Naive thymus-derived CD8-positive, alpha-beta T cell (primary cell): Measurements from ENCODE around the gene FMNL2. TPM values are rescaled to one million over a fixed set of nuclear protein-coding genes. Genes with fewer than 3 reads are reported as not detected.

Experiments
- ATAC-seq, 2 donors: fragments of 150-1000 bp; cut with Tn5 transposase in 1 of 2; sonication (Bioruptor Pico), chemical (Tn5 transposase) in 1 of 2; 1 replicate in 1 of 2; 2 replicates in 1 of 2; pipeline ENCODE4 v1.10.0; 2021; ENCODE audit warnings: mild to moderate bottlenecking in 2 of 2, moderate library complexity in 2 of 2
- POLR2A ChIA-PET: fragments of 350-600 bp; sonication (Branson Sonifier 250); formaldehyde crosslinking; loops from one replicate; lab custom pipeline; 2021; ENCODE audit warnings: antibody characterized with exemption; lab: Charles Lee
- DNase-seq, 10 donors: peaks; one replicate each; pipeline versions ENCODE4 v3.0.0 to v3.0.0-alpha.2; 2020 to 2022
- H3K27ac Mint-ChIP-seq, 10 donors: one replicate each; pipeline ENCODE4 v1.8.0; 2020 to 2022; ENCODE audit warnings: mild to moderate bottlenecking in 10 of 10, mixed read lengths in 10 of 10, moderate library complexity in 4 of 10, inconsistent platforms in 1 of 10
- H3K27me3 Mint-ChIP-seq, 5 donors: one replicate each; pipeline ENCODE4 v1.8.0; 2021 to 2022; ENCODE audit warnings: mixed read lengths in 5 of 5
- H3K36me3 Mint-ChIP-seq, 3 donors: one replicate each; pipeline ENCODE4 v1.8.0; 2020 to 2022; ENCODE audit warnings: mixed read lengths in 3 of 3, mild to moderate bottlenecking in 2 of 3, inconsistent platforms in 1 of 3
- H3K4me1 Mint-ChIP-seq, 4 donors: one replicate each; pipeline ENCODE4 v1.8.0; 2021 to 2022; ENCODE audit warnings: mixed read lengths in 4 of 4
- H3K4me3 Mint-ChIP-seq, 10 donors: one replicate each; pipeline ENCODE4 v1.8.0; 2020 to 2022; ENCODE audit warnings: mild to moderate bottlenecking in 10 of 10, mixed read lengths in 10 of 10, moderate library complexity in 6 of 10, inconsistent platforms in 1 of 10
- H3K9me3 Mint-ChIP-seq, 9 donors: one replicate each; pipeline ENCODE4 v1.8.0; 2020 to 2022; ENCODE audit warnings: mixed read lengths in 9 of 9, mild to moderate bottlenecking in 3 of 9, inconsistent platforms in 1 of 9, moderate library complexity in 1 of 9
- polyA plus RNA-seq, 3 donors: library from polyadenylated mRNA; unstranded; fragments of 300-500 nt; fragmentation: Illumina TruSeq; gene quantifications; one replicate each; pipeline ENCODE4 v1.2.3, GENCODE V29; 2021
- total RNA-seq, 8 experiments: library from RNA in 2 of 8; stranded (reverse) in 2 of 8; gene quantifications; one replicate each; pipeline ENCODE4 v1.2.3 and lab custom pipeline; 2021 to 2026

Gene FMNL2
- total and polyA plus RNA-seq, 5 experiments from 2014 or later: 0.05 to 0.78 (median 0.14) TPM

- POLR2A ChIA-PET: no interaction called here
- Mint-ChIP-seq H3K4me3 (no peak overlapping the region), H3K27me3 (peaks cover 0 to 3% (median 0%) of the 10 kb centered on the region in 5 donors), H3K9me3 (no peaks in the 10 kb centered on the region), H3K36me3 (no peaks in the 10 kb centered on the region), H3K4me1 (peaks cover 0 to 6% (median 0%) of the 10 kb centered on the region in 4 donors), H3K27ac (no peak overlapping the region)
- ATAC-seq (no peak), DNase-seq (no peak)
Observed at GRCh38 chr2:152624805-152625204, 289.8 kb downstream of the FMNL2 start.

DNA sequence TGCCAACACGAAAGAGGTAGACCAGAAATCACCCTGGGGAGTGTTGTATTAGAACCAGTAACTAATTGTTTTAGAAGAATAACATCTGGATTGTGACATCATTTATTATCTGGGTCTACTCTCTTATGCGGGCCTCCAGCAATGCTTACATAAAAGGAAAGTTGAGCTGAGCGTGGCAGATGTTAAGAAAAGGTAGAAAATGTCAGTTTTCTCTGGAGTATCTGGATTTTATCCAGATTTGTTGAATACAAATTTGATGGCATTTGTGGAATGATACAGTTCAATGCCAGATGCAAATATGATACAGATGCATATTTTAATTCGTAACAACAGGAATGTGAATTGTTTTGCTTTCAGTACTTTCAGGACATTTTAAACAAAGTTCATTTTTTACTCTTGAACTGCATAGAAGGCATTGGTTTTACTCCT is 292.0 kb downstream of the FMNL2 start:
- Mint-ChIP-seq H3K4me1 (peaks cover 0 to 6% (median 0%) of the 10 kb centered on the region in 4 donors), H3K27me3 (peaks cover 0 to 3% (median 0%) of the 10 kb centered on the region in 5 donors), H3K4me3 (no peak overlapping the region), H3K9me3 (no peaks in the 10 kb centered on the region), H3K36me3 (no peaks in the 10 kb centered on the region), H3K27ac (no peak overlapping the region)
- ATAC-seq (no peak), DNase-seq (no peak)
- POLR2A ChIA-PET: no interaction called here

DNA sequence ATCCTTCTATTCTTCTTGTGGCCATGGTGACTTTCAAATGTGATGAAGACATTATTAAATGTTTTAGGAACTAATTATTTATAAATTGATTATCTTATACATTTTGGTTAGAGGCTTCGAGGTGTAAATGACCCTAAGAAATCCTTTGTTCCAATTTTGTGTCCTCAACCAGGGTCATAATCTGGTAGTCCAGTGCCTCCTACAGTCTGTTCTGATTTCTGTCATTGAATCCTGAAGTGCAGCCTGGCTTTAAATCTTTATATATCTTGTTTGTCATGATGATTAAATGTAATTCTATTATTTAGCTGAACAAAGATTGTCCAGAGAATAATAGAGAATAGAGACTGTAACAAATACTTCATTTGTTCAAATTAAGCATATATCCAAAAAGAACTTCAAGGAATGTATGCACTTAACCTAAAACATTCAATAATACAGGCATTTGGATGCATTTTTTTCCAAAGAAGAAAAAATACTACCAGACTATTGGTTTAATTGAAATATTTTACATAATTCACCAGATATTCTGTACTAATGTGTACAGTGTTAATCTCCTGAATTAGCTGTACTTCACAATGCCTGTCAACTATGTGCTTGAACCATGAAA is 292.5 kb downstream of the FMNL2 start:
- Mint-ChIP-seq H3K9me3 (no peaks in the 10 kb centered on the region), H3K27ac (no peak overlapping the region), H3K36me3 (no peaks in the 10 kb centered on the region), H3K4me3 (no peak overlapping the region), H3K4me1 (peaks cover 0 to 6% (median 0%) of the 10 kb centered on the region in 4 donors), H3K27me3 (peaks cover 0 to 3% (median 0%) of the 10 kb centered on the region in 5 donors)
- DNase-seq (no peak), ATAC-seq (no peak)
- POLR2A ChIA-PET: no interaction called here

- peaks cover 0 to 6% (median 0%) of the 10 kb centered on the region in 4 donors for H3K4me1 Mint-ChIP-seq
- DNase-seq (no peak), ATAC-seq (no peak)
- no peaks in the 10 kb centered on the region for H3K9me3 Mint-ChIP-seq
- POLR2A ChIA-PET: no interaction called here
- no peak overlapping the region for H3K4me3 Mint-ChIP-seq
- no peaks in the 10 kb centered on the region for H3K36me3 Mint-ChIP-seq
- H3K27me3 Mint-ChIP-seq: peaks cover 0 to 1% (median 0%) of the 10 kb centered on the region in 5 donors
- H3K27ac Mint-ChIP-seq: no peak overlapping the region
Observed at GRCh38 chr2:152629202-152629601, 294.2 kb downstream of the FMNL2 start.

DNA sequence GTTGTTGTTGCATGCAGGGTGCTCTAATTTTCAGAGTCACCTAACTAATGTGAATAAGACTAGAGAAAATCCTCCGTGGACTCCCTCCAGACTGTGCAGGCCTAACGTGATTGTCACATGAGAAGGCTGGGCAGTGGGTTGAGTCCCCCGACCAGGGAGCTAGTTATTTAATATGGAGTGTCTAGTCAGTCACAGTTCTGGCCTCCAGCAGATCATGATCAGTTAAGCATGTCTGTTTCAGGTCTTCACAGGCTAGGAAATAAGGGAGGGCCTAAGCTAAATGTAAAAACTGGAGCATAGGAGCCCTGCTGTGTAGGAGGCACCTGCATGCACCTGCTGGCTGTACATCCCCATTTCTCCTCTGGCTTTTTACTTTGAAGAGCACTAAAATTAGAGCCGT is 295.5 kb downstream of the FMNL2 start:
- POLR2A ChIA-PET: no interaction called here
- no peak for ATAC-seq
- Mint-ChIP-seq H3K27ac (no peak overlapping the region), H3K27me3 (no peaks in the 10 kb centered on the region), H3K4me3 (no peak overlapping the region), H3K9me3 (no peaks in the 10 kb centered on the region), H3K4me1 (peaks cover 0 to 6% (median 1%) of the 10 kb centered on the region in 4 donors), H3K36me3 (no peaks in the 10 kb centered on the region)
- no peak for DNase-seq

DNA sequence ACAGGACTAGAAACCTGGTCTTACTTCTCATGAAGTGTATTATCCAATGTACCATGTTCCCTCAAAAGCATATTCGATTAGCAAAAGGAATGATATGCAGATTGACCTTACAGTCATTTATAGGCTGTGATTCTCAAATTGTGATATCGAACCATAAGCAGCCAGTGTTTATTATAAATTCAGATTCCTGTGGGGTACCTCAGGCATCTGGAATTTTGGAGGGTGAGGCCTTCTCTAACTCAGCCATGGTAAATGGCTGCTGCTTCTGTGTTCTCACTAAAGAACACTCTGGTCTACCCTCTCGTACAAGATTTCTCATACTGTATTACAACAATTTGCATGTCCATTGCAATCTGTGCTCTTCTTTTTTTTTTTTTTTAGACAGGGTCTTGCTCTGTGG is 297.8 kb downstream of the FMNL2 start:
- ATAC-seq (no peak), DNase-seq (no peak)
- Mint-ChIP-seq H3K4me3 (no peak overlapping the region), H3K9me3 (no peaks in the 10 kb centered on the region), H3K27me3 (no peaks in the 10 kb centered on the region), H3K36me3 (no peaks in the 10 kb centered on the region), H3K27ac (no peak overlapping the region), H3K4me1 (peaks cover 0 to 6% (median 3%) of the 10 kb centered on the region in 4 donors)
- POLR2A ChIA-PET: no interaction called here

DNA sequence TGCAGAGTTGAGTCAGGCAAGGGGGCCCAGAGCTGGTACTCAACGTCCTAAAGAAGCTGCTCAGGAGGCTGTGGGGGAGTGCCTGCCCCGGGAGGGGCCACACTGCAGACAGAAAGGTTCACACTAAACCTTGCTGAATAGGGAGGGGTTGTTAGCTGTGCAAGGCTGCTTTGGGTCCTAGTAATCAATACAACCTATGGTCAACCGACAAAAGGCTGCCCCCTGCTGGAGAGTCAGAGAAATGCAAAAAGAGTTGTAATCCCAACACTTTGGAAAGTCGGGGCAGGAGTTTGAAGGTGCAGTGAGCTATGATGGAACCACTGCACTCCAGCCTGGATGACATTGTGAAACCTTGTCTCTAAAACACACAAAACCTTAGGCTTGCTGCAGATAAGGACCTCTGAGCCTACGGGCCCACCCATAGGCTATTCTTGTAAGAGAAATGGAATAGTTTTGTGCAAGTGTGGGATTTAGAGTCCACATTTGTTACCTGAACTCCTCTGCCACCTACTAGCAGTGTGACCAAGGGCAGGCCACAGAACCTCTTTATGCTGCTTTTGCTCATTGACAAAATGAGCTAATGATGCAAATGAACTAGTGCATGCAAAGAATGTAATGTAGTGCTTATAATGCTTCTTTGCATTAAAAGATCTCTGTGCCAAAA is 300.8 kb downstream of the FMNL2 start:
- POLR2A ChIA-PET: interaction anchor here (2.3 kb wide), 1 partner anchor 460 kb away, joined by 12 read pairs; the partner anchor contains the start of gene STAM2
- Mint-ChIP-seq H3K27ac (peak overlapping the region in 1 of 10 donors; percentile 53), H3K4me1 (peaks cover 0 to 8% (median 0%) of the 10 kb centered on the region in 4 donors), H3K27me3 (no peaks in the 10 kb centered on the region), H3K9me3 (no peaks in the 10 kb centered on the region), H3K36me3 (no peaks in the 10 kb centered on the region), H3K4me3 (no peak overlapping the region)
- DNase-seq: peak; percentile 27 to 74 (median 51)
- peak in 1 of 2 donors; percentile 66 for ATAC-seq

DNA sequence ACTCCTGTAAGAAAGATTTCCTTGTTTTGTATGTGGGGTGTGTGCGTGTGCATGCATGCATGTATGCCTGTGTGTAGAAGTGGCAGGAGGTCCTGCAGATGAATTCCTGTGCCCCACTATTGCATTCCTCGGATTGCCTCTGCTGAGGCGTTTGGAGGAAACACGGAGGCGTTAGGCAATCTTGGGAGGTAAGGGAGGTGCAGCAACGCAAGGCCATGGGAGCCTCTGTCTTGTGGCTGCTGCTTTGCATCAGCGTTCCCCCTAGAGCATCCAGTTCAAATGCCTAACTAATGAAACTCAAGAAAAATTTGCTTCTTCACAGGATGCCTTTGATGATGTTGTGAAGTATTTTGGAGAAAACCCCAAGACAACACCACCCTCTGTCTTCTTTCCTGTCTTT is 302.3 kb downstream of the FMNL2 start:
- DNase-seq: no peak
- POLR2A ChIA-PET: no interaction called here
- Mint-ChIP-seq H3K36me3 (no peaks in the 10 kb centered on the region), H3K27ac (peak overlapping the region in 2 of 10 donors; percentile 27 to 31), H3K4me3 (no peak overlapping the region), H3K4me1 (peaks cover 0 to 10% (median 0%) of the 10 kb centered on the region in 4 donors), H3K27me3 (no peaks in the 10 kb centered on the region), H3K9me3 (no peaks in the 10 kb centered on the region)
- ATAC-seq: no peak

DNA sequence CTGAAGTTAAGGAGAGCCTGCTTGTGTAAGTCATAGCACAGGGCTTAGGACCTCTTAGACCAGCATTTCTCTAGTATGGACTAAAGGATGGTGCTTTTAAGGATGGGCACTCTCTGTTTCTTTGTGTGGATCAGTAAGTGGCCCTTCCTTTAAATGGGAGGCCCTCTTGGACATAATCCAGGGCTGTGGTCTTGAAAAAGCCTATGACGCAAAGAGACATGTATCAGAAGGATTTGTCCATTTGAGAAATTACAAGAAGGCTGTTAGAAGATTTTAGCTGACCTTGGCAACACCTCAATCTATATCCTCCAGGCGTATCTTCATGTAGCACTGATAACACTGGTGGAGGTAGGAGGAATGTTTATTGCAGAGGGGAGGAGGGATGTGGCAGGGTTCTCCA is 303.1 kb downstream of the FMNL2 start:
- POLR2A ChIA-PET: no interaction called here
- Mint-ChIP-seq H3K4me3 (no peak overlapping the region), H3K36me3 (no peaks in the 10 kb centered on the region), H3K27ac (peak overlapping the region in 1 of 10 donors; percentile 24), H3K9me3 (no peaks in the 10 kb centered on the region), H3K27me3 (no peaks in the 10 kb centered on the region), H3K4me1 (peaks cover 0 to 10% (median 0%) of the 10 kb centered on the region in 4 donors)
- ATAC-seq: no peak
- DNase-seq: no peak

- Mint-ChIP-seq H3K27me3 (no peaks in the 10 kb centered on the region), H3K27ac (no peak overlapping the region), H3K4me3 (no peak overlapping the region), H3K4me1 (peaks cover 0 to 10% (median 0%) of the 10 kb centered on the region in 4 donors), H3K36me3 (no peaks in the 10 kb centered on the region), H3K9me3 (no peaks in the 10 kb centered on the region)
- POLR2A ChIA-PET: no interaction called here
- no peak for DNase-seq
- no peak for ATAC-seq
Observed at GRCh38 chr2:152638590-152638989, 303.6 kb downstream of the FMNL2 start.

GRCh38 chr2:152644189-152644873 is 309.4 kb downstream of the FMNL2 start:
- H3K36me3 Mint-ChIP-seq: no peaks in the 10 kb centered on the region
- H3K4me1 Mint-ChIP-seq: peaks cover 0 to 7% (median 2%) of the 10 kb centered on the region in 4 donors
- no peaks in the 10 kb centered on the region for H3K9me3 Mint-ChIP-seq
- ATAC-seq: no peak
- no peak for DNase-seq
- POLR2A ChIA-PET: interaction anchor here (1.4 kb wide), 1 partner anchor 469 kb away, joined by 4 read pairs; the partner anchor contains the start of gene STAM2
- peak overlapping the region in 2 of 10 donors; percentile 8 to 46 for H3K27ac Mint-ChIP-seq
- H3K4me3 Mint-ChIP-seq: no peak overlapping the region
- H3K27me3 Mint-ChIP-seq: no peaks in the 10 kb centered on the region

DNA sequence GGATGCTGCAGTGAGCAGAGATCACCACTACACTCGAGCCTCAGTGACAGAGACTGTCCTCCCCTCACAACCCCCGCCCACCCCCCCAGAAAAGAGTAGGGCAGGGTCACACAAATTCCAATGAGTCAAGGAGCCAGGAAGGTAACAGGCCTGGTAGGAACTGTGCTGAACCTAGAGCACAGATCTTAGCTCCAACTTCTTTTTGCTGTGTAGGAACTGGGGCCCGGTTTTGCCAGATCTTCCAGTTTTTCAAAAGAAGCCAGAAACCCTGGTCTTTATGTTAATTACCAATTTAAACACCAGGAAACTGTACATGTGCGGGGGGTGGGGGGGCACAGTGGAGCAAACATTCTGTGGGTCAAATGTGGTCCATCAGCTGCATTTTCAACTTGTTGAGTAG is 311.3 kb downstream of the FMNL2 start:
- POLR2A ChIA-PET: no interaction called here
- Mint-ChIP-seq H3K4me1 (peaks cover 0 to 6% (median 2%) of the 10 kb centered on the region in 4 donors), H3K36me3 (peaks cover 0 to 9% (median 0%) of the 10 kb centered on the region in 3 donors), H3K27me3 (no peaks in the 10 kb centered on the region), H3K27ac (no peak overlapping the region), H3K9me3 (no peaks in the 10 kb centered on the region), H3K4me3 (no peak overlapping the region)
- ATAC-seq (no peak), DNase-seq (no peak)

DNA sequence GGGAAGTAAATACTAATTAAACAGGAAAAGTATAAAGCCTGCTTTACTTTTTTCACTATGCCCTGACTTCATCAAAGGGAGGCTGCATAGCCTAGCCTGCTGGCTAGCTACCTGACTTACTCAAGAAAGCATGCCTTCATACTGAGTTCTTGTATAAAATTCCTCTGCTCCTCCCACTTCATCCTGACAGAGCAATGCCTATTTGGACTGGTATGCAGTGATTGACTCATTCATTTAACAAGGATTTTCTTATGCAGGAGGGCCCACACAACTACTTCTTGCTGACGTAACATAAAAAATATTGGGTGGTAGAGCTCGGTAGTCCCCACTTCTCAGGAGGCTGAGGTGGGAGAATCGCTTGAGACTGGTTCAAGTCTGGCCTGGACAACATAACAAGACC is 311.8 kb downstream of the FMNL2 start:
- Mint-ChIP-seq H3K27me3 (no peaks in the 10 kb centered on the region), H3K27ac (peak overlapping the region in 6 of 10 donors; percentile 22 to 84 (median 70)), H3K4me1 (peaks cover 0 to 6% (median 1%) of the 10 kb centered on the region in 4 donors), H3K9me3 (no peaks in the 10 kb centered on the region), H3K36me3 (peaks cover 0 to 9% (median 0%) of the 10 kb centered on the region in 3 donors), H3K4me3 (no peak overlapping the region)
- DNase-seq (no peak), ATAC-seq (no peak)
- POLR2A ChIA-PET: no interaction called here
